Measurements from ENCODE around the gene TNFRSF19. TPM values are rescaled to one million over a fixed set of nuclear protein-coding genes. Genes with fewer than 3 reads are reported as not detected.

TNFRSF19 gene
- total RNA-seq, 3 donors from 2014 or later (not counting 1 experiment from before 2014, with no cell fraction given), result 0.07 to 0.60 (median 0.36) TPM

- no peaks in the 10 kb centered on the region for H3K36me3 ChIP-seq (ENCODE audit: control insufficient read depth, insufficient read depth, low read length)
- Mint-ChIP-seq H3K9me3 (no peaks in the 10 kb centered on the region), H3K27ac (peak overlapping the region in 1 of 2 donors; percentile 35), H3K4me1 (peaks cover 11 to 21% of the 10 kb centered on the region in 2 donors), H3K36me3 (no peaks in the 10 kb centered on the region), H3K4me3 (peak overlapping the region; percentile 9), H3K27me3 (ENCODE audit: low read depth in 2 of 2) (peaks cover 0 to 11% of the 10 kb centered on the region in 2 donors)
- TF ChIP-seq, protein P1, sequence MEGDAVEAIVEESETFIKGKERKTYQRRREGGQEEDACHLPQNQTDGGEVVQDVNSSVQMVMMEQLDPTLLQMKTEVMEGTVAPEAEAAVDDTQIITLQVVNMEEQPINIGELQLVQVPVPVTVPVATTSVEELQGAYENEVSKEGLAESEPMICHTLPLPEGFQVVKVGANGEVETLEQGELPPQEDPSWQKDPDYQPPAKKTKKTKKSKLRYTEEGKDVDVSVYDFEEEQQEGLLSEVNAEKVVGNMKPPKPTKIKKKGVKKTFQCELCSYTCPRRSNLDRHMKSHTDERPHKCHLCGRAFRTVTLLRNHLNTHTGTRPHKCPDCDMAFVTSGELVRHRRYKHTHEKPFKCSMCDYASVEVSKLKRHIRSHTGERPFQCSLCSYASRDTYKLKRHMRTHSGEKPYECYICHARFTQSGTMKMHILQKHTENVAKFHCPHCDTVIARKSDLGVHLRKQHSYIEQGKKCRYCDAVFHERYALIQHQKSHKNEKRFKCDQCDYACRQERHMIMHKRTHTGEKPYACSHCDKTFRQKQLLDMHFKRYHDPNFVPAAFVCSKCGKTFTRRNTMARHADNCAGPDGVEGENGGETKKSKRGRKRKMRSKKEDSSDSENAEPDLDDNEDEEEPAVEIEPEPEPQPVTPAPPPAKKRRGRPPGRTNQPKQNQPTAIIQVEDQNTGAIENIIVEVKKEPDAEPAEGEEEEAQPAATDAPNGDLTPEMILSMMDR (IDR thresholded peaks at IDR 0.05), result no peak
- H3K27ac ChIP-seq (ENCODE audit: low read length), result no peak overlapping the region
- no peaks in the 10 kb centered on the region for H3K27me3 ChIP-seq (ENCODE audit: control insufficient read depth, insufficient read depth, low read length)
- no peak overlapping the region for H3K4me3 ChIP-seq (ENCODE audit: low read length)
- ATAC-seq, result no peak
- intact Hi-C loops (cut with micrococcal nuclease), result no loop called here
- no peaks in the 10 kb centered on the region for H3K9me3 ChIP-seq (ENCODE audit: control insufficient read depth, insufficient read depth, low read length)
- peaks cover 16% of the 10 kb centered on the region for H3K4me1 ChIP-seq (ENCODE audit: control insufficient read depth, insufficient read depth, low read length)
- DNase-seq, result no peak
- WGBS (ENCODE audit: insufficient coverage), result 60% methylated on average over 1 of the region's 1 CpG
These were observed 127.6 kb downstream of the TNFRSF19 start for GRCh38 chr13:23697772-23698313.

DNA sequence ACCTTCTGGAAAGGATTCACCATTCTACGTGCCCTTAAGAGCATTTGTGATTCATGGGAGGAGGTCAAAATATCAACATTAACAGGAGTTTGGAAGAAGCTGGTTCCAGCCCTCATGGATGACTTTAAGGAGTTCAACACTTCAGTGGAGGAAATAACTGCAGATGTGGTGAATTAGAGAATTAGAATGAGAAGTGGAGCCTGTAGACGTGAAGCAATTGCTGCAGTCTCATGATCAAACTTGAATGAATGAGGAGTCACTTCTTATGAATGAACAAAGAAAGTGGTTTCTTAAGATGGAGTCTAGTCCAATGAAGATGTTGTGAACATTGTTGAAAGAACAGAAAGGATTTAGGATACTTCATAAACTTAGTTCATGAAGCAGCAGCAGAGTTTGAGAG lies 129.1 kb downstream of the TNFRSF19 start:
- Mint-ChIP-seq H3K36me3 (no peaks in the 10 kb centered on the region), H3K4me1 (peaks cover 11 to 21% of the 10 kb centered on the region in 2 donors), H3K9me3 (no peaks in the 10 kb centered on the region), H3K4me3 (no peak overlapping the region), H3K27me3 (ENCODE audit: low read depth in 2 of 2) (peaks cover 0 to 11% of the 10 kb centered on the region in 2 donors), H3K27ac (no peak overlapping the region)
- DNase-seq (no peak), ATAC-seq (no peak)
- Histone ChIP-seq H3K4me3 (ENCODE audit: low read length) (no peak overlapping the region), H3K27me3 (ENCODE audit: control insufficient read depth, insufficient read depth, low read length) (no peaks in the 10 kb centered on the region), H3K27ac (ENCODE audit: low read length) (no peak overlapping the region), H3K9me3 (ENCODE audit: control insufficient read depth, insufficient read depth, low read length) (no peaks in the 10 kb centered on the region), H3K36me3 (ENCODE audit: control insufficient read depth, insufficient read depth, low read length) (no peaks in the 10 kb centered on the region), H3K4me1 (ENCODE audit: control insufficient read depth, insufficient read depth, low read length) (peaks cover 16% of the 10 kb centered on the region)
- TF ChIP-seq, protein P1 (IDR thresholded peaks at IDR 0.05), result no peak
- intact Hi-C loops (cut with micrococcal nuclease), result no loop called here
- WGBS (ENCODE audit: insufficient coverage), result 94% methylated on average over 2 of the region's 2 CpGs

- H3K4me1 ChIP-seq (ENCODE audit: control insufficient read depth, insufficient read depth, low read length), result peaks cover 6% of the 10 kb centered on the region
- Mint-ChIP-seq H3K27ac (no peak overlapping the region), H3K9me3 (no peaks in the 10 kb centered on the region), H3K4me3 (no peak overlapping the region), H3K36me3 (no peaks in the 10 kb centered on the region), H3K4me1 (peaks cover 5 to 13% of the 10 kb centered on the region in 2 donors), H3K27me3 (ENCODE audit: low read depth in 2 of 2) (peaks cover 0 to 11% of the 10 kb centered on the region in 2 donors)
- H3K9me3 ChIP-seq (ENCODE audit: control insufficient read depth, insufficient read depth, low read length), result no peaks in the 10 kb centered on the region
- H3K36me3 ChIP-seq (ENCODE audit: control insufficient read depth, insufficient read depth, low read length), result no peaks in the 10 kb centered on the region
- intact Hi-C loops (cut with micrococcal nuclease), result no loop called here
- H3K4me3 ChIP-seq (ENCODE audit: low read length), result no peak overlapping the region
- H3K27me3 ChIP-seq (ENCODE audit: control insufficient read depth, insufficient read depth, low read length), result no peaks in the 10 kb centered on the region
- WGBS (ENCODE audit: insufficient coverage), result 95% methylated on average over 4 of the region's 5 CpGs
- TF ChIP-seq, protein P1 (IDR thresholded peaks at IDR 0.05), result no peak
- H3K27ac ChIP-seq (ENCODE audit: low read length), result no peak overlapping the region
- DNase-seq (no peak), ATAC-seq (no peak)
These were observed 131.0 kb downstream of the TNFRSF19 start for GRCh38 chr13:23701186-23701585.

DNA sequence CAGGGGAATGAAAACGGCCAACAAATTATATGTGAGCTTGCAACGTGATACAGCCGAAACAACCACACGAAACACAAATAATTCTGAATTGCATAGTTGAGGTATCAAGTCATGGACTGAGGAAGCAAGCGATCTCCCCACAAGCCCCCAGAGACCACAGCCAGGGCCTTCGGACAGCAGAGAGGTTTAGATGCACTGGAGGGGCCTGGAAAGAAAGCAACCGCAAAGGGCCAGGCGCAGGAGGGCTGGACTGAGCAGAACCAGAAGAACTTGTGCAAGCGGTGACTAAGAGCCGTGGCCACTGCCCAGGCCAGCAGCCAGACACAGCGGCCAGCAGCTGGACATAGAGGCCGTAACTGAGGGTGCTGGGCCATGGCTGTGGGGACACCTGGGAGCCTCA lies 131.4 kb downstream of the TNFRSF19 start:
- peaks cover 0 to 11% of the 10 kb centered on the region in 2 donors for H3K27me3 Mint-ChIP-seq (ENCODE audit: low read depth in 2 of 2)
- peaks cover 2% of the 10 kb centered on the region for H3K4me1 ChIP-seq (ENCODE audit: control insufficient read depth, insufficient read depth, low read length)
- H3K9me3 ChIP-seq (ENCODE audit: control insufficient read depth, insufficient read depth, low read length), result no peaks in the 10 kb centered on the region
- TF ChIP-seq, protein P1 (IDR thresholded peaks at IDR 0.05), result no peak
- 95% methylated on average over 12 of the region's 12 CpGs for WGBS (ENCODE audit: insufficient coverage)
- no peaks in the 10 kb centered on the region for H3K36me3 ChIP-seq (ENCODE audit: control insufficient read depth, insufficient read depth, low read length)
- no peaks in the 10 kb centered on the region for H3K9me3 Mint-ChIP-seq
- DNase-seq (no peak), ATAC-seq (no peak)
- H3K27me3 ChIP-seq (ENCODE audit: control insufficient read depth, insufficient read depth, low read length), result no peaks in the 10 kb centered on the region
- H3K4me3 ChIP-seq (ENCODE audit: low read length), result no peak overlapping the region
- H3K36me3 Mint-ChIP-seq, result no peaks in the 10 kb centered on the region
- no peak overlapping the region for H3K27ac Mint-ChIP-seq
- intact Hi-C loops (cut with micrococcal nuclease), result no loop called here
- no peak overlapping the region for H3K4me3 Mint-ChIP-seq
- peaks cover under 1 to 9% of the 10 kb centered on the region in 2 donors for H3K4me1 Mint-ChIP-seq
- H3K27ac ChIP-seq (ENCODE audit: low read length), result no peak overlapping the region
